Measurements from ENCODE around the gene CD47. TPM values are rescaled to one million over a fixed set of nuclear protein-coding genes. Genes with fewer than 3 reads are reported as not detected.

The CD47 gene
- total RNA-seq, 1 experiment from 2014 or later = 42.5 TPM

- Histone ChIP-seq H3K27ac (ENCODE audit: low read depth, low read length) (no peak overlapping the region), H3K9me2 (ENCODE audit: insufficient read depth) (no peaks in the 10 kb centered on the region), H3K4me1 (ENCODE audit: control insufficient read depth in 1 of 2, insufficient read depth in 2 of 2, low read length in 2 of 2) (no peaks in the 10 kb centered on the region), H3K9ac (ENCODE audit: low read length) (no peak overlapping the region), H3K4me2 (ENCODE audit: low read length) (no peak overlapping the region), H3K9me3 (ENCODE audit: control insufficient read depth in 1 of 2, insufficient read depth in 1 of 2, low read depth in 1 of 2, low read length in 2 of 2) (no peaks in the 10 kb centered on the region), H3K79me2 (ENCODE audit: insufficient read depth, low read length) (no peaks in the 10 kb centered on the region), H4K20me1 (ENCODE audit: insufficient read depth) (no peaks in the 10 kb centered on the region), H2AFZ (ENCODE audit: low read depth, low read length, poor library complexity, severe bottlenecking) (no peak overlapping the region), H3K36me3 (ENCODE audit: control insufficient read depth in 1 of 2, insufficient read depth in 2 of 2, low read length in 2 of 2) (no peaks in the 10 kb centered on the region), H3K4me3 (replicated peaks in 1 of 2; ENCODE audit: low read depth in 1 of 2, low read length in 2 of 2) (no peak overlapping the region), H3K27me3 (ENCODE audit: insufficient read depth, low read length) (no peaks in the 10 kb centered on the region)
- RAD21 ChIA-PET (ENCODE audit: low non-redundant PET in 1 of 2, low total read pairs in 2 of 2, uncharacterized antibody in 2 of 2, unreplicated experiment in 2 of 2) = no interaction called here
- intact Hi-C loops (cut with micrococcal nuclease) = no loop called here
- no peak for TF ChIP-seq SIN3A (IDR thresholded peaks at IDR 0.05; ENCODE audit: low read depth)
- no peak for TF ChIP-seq YY1 (IDR thresholded peaks at IDR 0.05; ENCODE audit: extremely low read depth, insufficient replicate concordance, low read depth, low read length)
- no peak for TF ChIP-seq EZH2phosphoT487 (IDR thresholded peaks at IDR 0.05; ENCODE audit: borderline replicate concordance)
- TF ChIP-seq ATF3 (IDR thresholded peaks at IDR 0.05) = no peak
- TF ChIP-seq, protein P1, sequence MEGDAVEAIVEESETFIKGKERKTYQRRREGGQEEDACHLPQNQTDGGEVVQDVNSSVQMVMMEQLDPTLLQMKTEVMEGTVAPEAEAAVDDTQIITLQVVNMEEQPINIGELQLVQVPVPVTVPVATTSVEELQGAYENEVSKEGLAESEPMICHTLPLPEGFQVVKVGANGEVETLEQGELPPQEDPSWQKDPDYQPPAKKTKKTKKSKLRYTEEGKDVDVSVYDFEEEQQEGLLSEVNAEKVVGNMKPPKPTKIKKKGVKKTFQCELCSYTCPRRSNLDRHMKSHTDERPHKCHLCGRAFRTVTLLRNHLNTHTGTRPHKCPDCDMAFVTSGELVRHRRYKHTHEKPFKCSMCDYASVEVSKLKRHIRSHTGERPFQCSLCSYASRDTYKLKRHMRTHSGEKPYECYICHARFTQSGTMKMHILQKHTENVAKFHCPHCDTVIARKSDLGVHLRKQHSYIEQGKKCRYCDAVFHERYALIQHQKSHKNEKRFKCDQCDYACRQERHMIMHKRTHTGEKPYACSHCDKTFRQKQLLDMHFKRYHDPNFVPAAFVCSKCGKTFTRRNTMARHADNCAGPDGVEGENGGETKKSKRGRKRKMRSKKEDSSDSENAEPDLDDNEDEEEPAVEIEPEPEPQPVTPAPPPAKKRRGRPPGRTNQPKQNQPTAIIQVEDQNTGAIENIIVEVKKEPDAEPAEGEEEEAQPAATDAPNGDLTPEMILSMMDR (IDR thresholded peaks at IDR 0.05 in 2 of 3, conservative IDR thresholded peaks at IDR 0.05 in 1 of 3; ENCODE audit: borderline replicate concordance in 1 of 3, insufficient read depth in 1 of 3, low read depth in 2 of 3, low read length in 2 of 3) = no peak
- no peak for TF ChIP-seq ZBTB33 (IDR thresholded peaks at IDR 0.05; ENCODE audit: extremely low read depth, insufficient replicate concordance, low read length)
- TF ChIP-seq ZFX (IDR thresholded peaks at IDR 0.05) = no peak
- TF ChIP-seq JUND (IDR thresholded peaks at IDR 0.05) = no peak
- TF ChIP-seq SP1 (IDR thresholded peaks at IDR 0.05; ENCODE audit: low read depth) = no peak
- DNase-seq (ENCODE audit: low read depth, low spot score) (no peak), ATAC-seq (no peak)
- POLR2A ChIA-PET = no interaction called here
- no TSS peak for BruUV-seq (replicated peaks)
- CTCF ChIA-PET = no interaction called here
Measured at GRCh38 chr3:108037770-108038169, 53.1 kb downstream of the CD47 start.
